Upper lobe of right lung (tissue), 1 donor: Measurements from ENCODE around the gene CLIP3. TPM values are rescaled to one million over a fixed set of nuclear protein-coding genes. Genes with fewer than 3 reads are reported as not detected.

Experiments used
- ATAC-seq: fragments of 200-7000 bp; cut with Tn5 transposase; one replicate; pipeline ENCODE4 v1.9.1; 2020; ENCODE audit warnings: mild to moderate bottlenecking, moderate library complexity
- DNase-seq: peaks from one replicate; pipeline ENCODE4 v3.0.0-alpha.2; 2020
- H3K27ac ChIP-seq: fragments of 200-600 bp; one replicate; pipeline ENCODE4 v1.8.0; 2022
- H3K27me3 ChIP-seq: fragments of 200-600 bp; one replicate; pipeline ENCODE4 v1.8.0; 2022; ENCODE audit warnings: mild to moderate bottlenecking
- H3K36me3 ChIP-seq: fragments of 200-600 bp; one replicate; pipeline ENCODE4 v1.8.0; 2022
- H3K4me1 ChIP-seq: fragments of 200-600 bp; one replicate; pipeline ENCODE4 v1.8.0; 2022
- H3K4me3 ChIP-seq: fragments of 200-600 bp; one replicate; pipeline ENCODE4 v1.8.0; 2022; ENCODE audit warnings: mild to moderate bottlenecking
- H3K9me3 ChIP-seq: fragments of 200-600 bp; one replicate; pipeline ENCODE4 v1.8.0; 2022
- CTCF ChIP-seq: fragments of 200-600 bp; IDR thresholded peaks from one replicate; pipeline ENCODE4 v1.8.0; 2022; ENCODE audit warnings: antibody characterized with exemption
- intact Hi-C: fragments of 100-400 bp; cut with DNase I; formaldehyde crosslinking; loops from one replicate; pipeline ENCODE4 v1.11.0; 2022
- total RNA-seq: library from RNA; stranded (reverse); fragmentation: NEBNext Ultra II Directional; extraction: Animal tissue kit (Norgen Biotek cat#: 25700); gene quantifications from one replicate; pipeline ENCODE4 v1.2.1, GENCODE V29; 2021
- donor health status: DM: no; HTN: yes; CAD: no; lungs with severe emphysema.

Gene CLIP3
- total RNA-seq, 1 donor from 2014 or later, result 10.5 TPM

DNA sequence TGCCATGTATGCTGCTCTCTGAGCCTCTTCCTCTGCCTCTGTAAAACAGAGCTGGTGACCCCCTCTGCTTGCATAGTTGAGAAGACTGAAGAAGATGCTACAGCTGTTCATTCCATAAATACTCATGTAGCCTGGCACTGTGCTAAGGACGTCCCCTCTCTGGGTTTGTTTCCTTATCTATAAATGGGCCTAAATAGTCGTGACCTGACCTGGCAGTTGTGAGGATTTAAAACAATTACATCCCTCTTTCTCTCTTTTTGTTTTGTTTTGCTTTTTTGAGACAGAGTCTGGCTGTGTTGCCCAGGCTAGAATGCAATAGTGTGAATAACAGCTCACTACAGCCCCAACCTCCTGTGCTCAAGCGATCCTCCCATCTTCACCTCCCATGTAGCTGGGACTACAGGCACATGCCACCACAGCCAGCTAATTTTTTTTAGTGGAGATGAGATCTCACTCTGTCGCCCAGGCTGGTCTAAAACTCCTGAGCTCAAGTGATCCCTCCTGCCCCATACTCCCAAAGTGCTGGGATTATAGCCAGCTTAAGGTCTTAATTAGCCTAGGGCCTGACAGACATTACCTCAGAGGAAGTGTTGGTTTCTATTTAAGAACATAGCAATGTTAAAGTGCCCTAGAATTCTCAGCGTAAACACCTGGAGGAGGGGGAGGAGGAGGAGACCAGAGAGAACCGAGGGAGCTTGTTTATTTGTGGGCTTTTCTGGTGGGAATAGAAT is 26.7 kb upstream of the CLIP3 start:
- intact Hi-C loops, result no loop called here
- H3K4me3 ChIP-seq, result no peak overlapping the region
- no peaks in the 10 kb centered on the region for H3K27me3 ChIP-seq
- ATAC-seq, result no peak
- no peak overlapping the region for H3K27ac ChIP-seq
- peaks cover 5% of the 10 kb centered on the region for H3K4me1 ChIP-seq
- TF ChIP-seq CTCF, result no peak
- no peaks in the 10 kb centered on the region for H3K9me3 ChIP-seq
- DNase-seq, result no peak
- no peaks in the 10 kb centered on the region for H3K36me3 ChIP-seq

GRCh38 chr19:36058481-36059179 is 26.0 kb upstream of the CLIP3 start:
- ATAC-seq (no peak), DNase-seq (no peak)
- Histone ChIP-seq H3K9me3 (no peaks in the 10 kb centered on the region), H3K4me3 (no peak overlapping the region), H3K27me3 (no peaks in the 10 kb centered on the region), H3K4me1 (peaks cover 5% of the 10 kb centered on the region), H3K27ac (no peak overlapping the region), H3K36me3 (no peaks in the 10 kb centered on the region)
- intact Hi-C loops, result no loop called here
- no peak for TF ChIP-seq CTCF

GRCh38 chr19:36054733-36055686 is 22.3 kb upstream of the CLIP3 start, which contains the start of gene WDR62:
TSS of gene WDR62 (plus strand) at chr19:36054897. CDS start at chr19:36054972, 75 bp downstream.
- DNase-seq, result peak; percentile 97
- Histone ChIP-seq H3K27me3 (no peaks in the 10 kb centered on the region), H3K4me3 (peak within 1 kb of the TSS; percentile 70), H3K36me3 (no peaks in the 10 kb centered on the region), H3K27ac (peak within 1 kb of the TSS; percentile 89), H3K4me1 (peaks cover 5% of the 10 kb centered on the region), H3K9me3 (no peaks in the 10 kb centered on the region)
- no peak for TF ChIP-seq CTCF
- intact Hi-C loops, result no loop called here
- ATAC-seq, result peak; percentile 89

- peak within 1 kb of the TSS; percentile 70 for H3K4me3 ChIP-seq
- intact Hi-C loops, result no loop called here
- no peaks in the 10 kb centered on the region for H3K9me3 ChIP-seq
- H3K27ac ChIP-seq, result peak within 1 kb of the TSS; percentile 89
- DNase-seq, result peak; percentile 100
- no peaks in the 10 kb centered on the region for H3K36me3 ChIP-seq
- peak; percentile 52 for TF ChIP-seq CTCF
- H3K4me1 ChIP-seq, result peaks cover 5% of the 10 kb centered on the region
- peak; percentile 96 for ATAC-seq
- H3K27me3 ChIP-seq, result no peaks in the 10 kb centered on the region
Observed at GRCh38 chr19:36054119-36054732, 21.6 kb upstream of the CLIP3 start, which contains the start of gene THAP8. TSS of gene THAP8 (minus strand) at chr19:36054285. CDS start at chr19:36054217, 68 bp downstream.

GRCh38 chr19:36051637-36052036 is 19.0 kb upstream of the CLIP3 start:
- H3K27ac ChIP-seq, result no peak overlapping the region
- no peaks in the 10 kb centered on the region for H3K27me3 ChIP-seq
- intact Hi-C loops, result no loop called here
- H3K36me3 ChIP-seq, result no peaks in the 10 kb centered on the region
- no peak for ATAC-seq
- no peaks in the 10 kb centered on the region for H3K9me3 ChIP-seq
- TF ChIP-seq CTCF, result no peak
- no peak overlapping the region for H3K4me3 ChIP-seq
- H3K4me1 ChIP-seq, result peaks cover 5% of the 10 kb centered on the region
- DNase-seq, result no peak
